Activated CD4-positive, alpha-beta T cell treated with anti-CD3 and anti-CD28 coated beads, Interleukin-2, amount 50 U/mL, for 24 hours (primary cell): ENCODE results near the gene NPFFR2.
"Not testable (repeated sequence)": the region's sequence is repeated elsewhere in the genome, so short reads cannot be mapped to it uniquely, and the experiment has no call there.

Experiments
- DNase-seq, 2 donors: peaks; one replicate each; pipeline ENCODE4 v3.0.0-alpha.2; 2020; ENCODE audit warnings: low read depth in 1 of 2, low spot score in 1 of 2

Gene NPFFR2

GRCh38 chr4:72031868-72032608, at the start of gene NPFFR2:
TSS of gene NPFFR2 (plus strand) at chr4:72032000. CDS start at chr4:72128592, 96,592 bp downstream.
- DNase-seq: no peak

GRCh38 chr4:71992571-71993312, 39.1 kb upstream of the NPFFR2 start:
- no peak for DNase-seq

GRCh38 chr4:71994559-71994958, 37.2 kb upstream of the NPFFR2 start:
- DNase-seq: no peak

GRCh38 chr4:71995297-71995696, 36.5 kb upstream of the NPFFR2 start:
- no peak for DNase-seq

GRCh38 chr4:72006586-72006985, 25.2 kb upstream of the NPFFR2 start:
- no peak for DNase-seq

- DNase-seq: no peak
Observed at GRCh38 chr4:72011906-72012305, 19.9 kb upstream of the NPFFR2 start.

- no peak for DNase-seq
Observed at GRCh38 chr4:72016011-72016410, 15.8 kb upstream of the NPFFR2 start.

- DNase-seq: no peak
Observed at GRCh38 chr4:72019688-72020087, 12.1 kb upstream of the NPFFR2 start.

GRCh38 chr4:72022553-72022952, 9.2 kb upstream of the NPFFR2 start:
- DNase-seq: no peak

- no peak for DNase-seq
Observed at GRCh38 chr4:72055566-72055965, 23.8 kb downstream of the NPFFR2 start.

- no peak for DNase-seq
Observed at GRCh38 chr4:72063726-72064125, 31.9 kb downstream of the NPFFR2 start.

GRCh38 chr4:72067051-72067450, 35.3 kb downstream of the NPFFR2 start:
- no peak for DNase-seq

GRCh38 chr4:72073816-72074215, 42.0 kb downstream of the NPFFR2 start:
- DNase-seq: no peak

- DNase-seq: no peak
Observed at GRCh38 chr4:72076562-72076961, 44.8 kb downstream of the NPFFR2 start.

- no peak for DNase-seq
Observed at GRCh38 chr4:72077346-72077745, 45.5 kb downstream of the NPFFR2 start.

GRCh38 chr4:72084587-72085011, 52.8 kb downstream of the NPFFR2 start:
- no peak for DNase-seq

- DNase-seq: not testable (repeated sequence)
Observed at GRCh38 chr4:72090606-72091005, 58.8 kb downstream of the NPFFR2 start.

- no peak for DNase-seq
Observed at GRCh38 chr4:72094059-72094797, 62.4 kb downstream of the NPFFR2 start.

GRCh38 chr4:72107456-72107855, 75.7 kb downstream of the NPFFR2 start:
- DNase-seq: no peak

- DNase-seq: no peak
Observed at GRCh38 chr4:72109364-72109763, 77.6 kb downstream of the NPFFR2 start.

- no peak for DNase-seq
Observed at GRCh38 chr4:72109959-72110497, 78.2 kb downstream of the NPFFR2 start.

- no peak for DNase-seq
Observed at GRCh38 chr4:72110886-72111285, 79.1 kb downstream of the NPFFR2 start.
